GM19193 (cell line): ENCODE data around the gene ITPR1.

Experiments
- POLR2A ChIP-seq: IDR thresholded peaks from 4 replicates; pipeline ENCODE4 v1.6.1; 2011; ENCODE audit not compliant: insufficient read depth, insufficient read length; ENCODE audit errors: extremely low read depth

The ITPR1 gene

DNA sequence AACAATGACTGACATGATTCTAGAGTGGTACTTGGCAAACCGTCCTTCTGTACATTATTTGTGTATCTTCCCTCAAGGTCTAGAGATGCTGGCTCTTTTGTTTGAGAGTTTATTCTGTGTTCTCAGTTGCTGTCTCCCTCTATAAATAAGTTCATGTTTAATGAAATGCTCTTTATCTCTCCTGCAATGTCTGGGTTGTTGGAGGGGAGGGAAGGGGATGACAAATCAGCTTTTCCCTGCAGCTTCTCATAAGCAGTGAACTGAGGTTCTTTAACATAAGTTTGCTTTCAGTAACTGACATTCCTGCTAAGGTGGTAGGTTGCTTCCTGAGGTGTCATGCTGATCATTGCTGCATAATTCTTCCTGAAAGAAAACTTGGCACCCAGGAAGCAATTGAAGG, 21.8 kb downstream of the ITPR1 start:
- TF ChIP-seq POLR2A = no peak

DNA sequence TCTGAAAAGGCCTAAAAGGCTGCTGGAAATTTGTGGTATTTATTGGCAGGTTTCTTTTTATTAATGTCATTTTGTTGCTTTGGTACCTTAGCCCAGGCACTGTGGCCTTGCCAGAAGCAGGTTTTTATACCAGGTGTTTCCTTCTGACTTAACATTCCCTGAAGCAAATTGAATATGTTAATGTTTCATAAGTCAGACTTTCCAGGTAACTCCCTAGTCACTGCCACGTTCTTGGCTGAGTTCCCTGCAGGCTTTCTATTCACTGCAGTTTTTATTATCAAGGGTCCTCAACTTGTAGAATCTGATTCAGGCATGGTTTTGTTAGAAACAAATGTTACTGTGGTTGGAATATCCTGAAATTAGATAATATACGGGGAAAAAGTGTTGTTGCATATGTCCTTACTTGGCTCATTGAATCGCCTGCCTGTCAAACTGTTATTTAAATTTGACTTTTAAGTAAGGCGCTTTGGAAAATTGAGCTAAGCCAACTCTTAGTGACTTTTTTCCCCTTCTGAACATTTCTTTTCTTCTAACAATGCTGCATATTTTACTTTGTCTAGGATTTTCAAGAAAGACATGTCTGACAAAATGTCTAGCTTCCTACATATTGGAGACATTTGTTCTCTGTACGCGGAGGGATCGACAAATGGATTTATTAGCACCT, 22.9 kb downstream of the ITPR1 start:
- TF ChIP-seq POLR2A = no peak

DNA sequence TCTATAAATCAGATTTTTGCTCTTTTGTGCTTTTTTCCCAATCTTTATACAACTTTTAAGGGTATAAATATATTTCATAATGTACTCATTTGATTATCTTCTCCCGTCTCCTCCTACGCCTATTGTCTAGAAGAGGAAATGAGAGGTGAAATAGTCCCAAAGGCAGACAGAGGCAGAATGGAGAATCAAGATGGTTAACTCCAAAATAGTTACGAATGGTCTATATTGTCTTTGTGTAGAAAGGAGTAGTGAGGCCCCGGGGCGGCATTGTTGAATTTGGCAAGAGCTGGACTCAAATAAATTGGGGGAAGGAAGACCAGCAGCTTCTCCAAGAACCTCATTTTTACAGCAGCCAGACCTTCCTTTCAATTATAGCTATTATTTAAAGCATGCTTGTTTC, 23.9 kb downstream of the ITPR1 start:
- no peak for TF ChIP-seq POLR2A

DNA sequence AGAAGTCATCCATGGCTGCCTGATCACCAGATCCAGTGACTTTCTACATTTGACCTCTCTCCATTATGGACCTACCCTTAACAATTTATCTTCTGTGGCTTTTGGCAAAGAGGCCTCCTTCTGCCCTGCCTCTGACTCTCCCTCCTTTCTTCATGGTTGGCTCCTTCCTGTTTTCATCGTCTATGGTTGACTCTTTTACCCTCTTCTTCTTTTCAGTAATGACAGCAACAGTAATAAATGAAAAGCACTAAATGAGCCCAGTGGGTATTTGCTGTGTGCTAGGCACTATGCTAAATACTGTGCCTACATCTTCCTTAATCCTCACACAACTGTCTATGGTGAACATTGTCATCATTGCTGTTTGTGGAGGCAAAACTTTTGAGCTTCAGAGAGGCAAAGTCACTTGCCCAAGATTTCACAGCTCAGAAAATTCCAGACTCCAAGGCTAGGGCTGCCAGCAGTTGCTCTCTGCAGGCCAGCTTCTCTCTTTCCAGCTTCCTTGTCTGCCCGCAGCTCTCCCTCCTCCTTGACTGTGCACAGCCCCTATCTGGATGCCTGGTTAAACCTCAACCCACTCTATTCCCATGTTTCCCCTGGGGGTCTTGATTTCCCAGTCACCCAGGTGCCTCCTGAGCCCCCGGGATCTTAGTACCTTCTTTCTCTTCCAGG, 24.6 kb downstream of the ITPR1 start:
- no peak for TF ChIP-seq POLR2A

DNA sequence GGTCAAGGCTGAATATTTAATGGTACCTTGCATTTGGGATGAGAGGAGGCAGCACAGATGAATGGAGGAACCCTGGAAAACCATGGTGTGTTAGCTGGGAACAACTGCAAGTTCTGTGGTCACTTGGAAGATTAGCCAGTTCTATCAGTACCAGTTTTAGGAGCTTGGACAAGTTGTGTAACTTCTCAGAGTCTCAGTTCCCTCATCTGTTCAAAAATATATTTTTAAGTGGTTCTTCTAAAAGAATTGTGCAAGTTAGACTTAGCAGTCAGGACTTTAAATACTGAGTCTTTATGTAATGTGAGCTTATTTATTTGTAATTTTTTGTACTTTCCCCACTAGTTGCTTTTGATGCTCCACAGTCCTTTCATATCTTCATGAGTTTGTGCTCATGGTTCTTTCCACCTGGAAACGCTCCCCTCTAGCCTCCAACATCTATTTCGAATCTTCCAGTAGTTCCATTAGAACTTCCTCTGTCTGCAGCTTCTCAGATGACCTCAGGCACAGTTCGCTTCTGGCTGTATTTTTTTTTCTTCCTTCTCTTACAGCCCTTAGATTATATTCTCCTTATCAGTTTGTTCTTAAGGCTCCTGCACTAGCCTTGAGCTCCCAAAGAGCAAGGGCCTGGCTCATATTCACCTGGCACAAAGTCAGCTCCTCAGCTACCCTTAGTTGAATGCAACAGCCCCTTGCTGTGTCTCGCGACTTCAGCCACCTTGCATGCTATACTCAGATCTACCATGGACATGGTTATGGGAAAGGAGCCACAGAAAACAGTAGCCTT, 27.1 kb downstream of the ITPR1 start:
- no peak for TF ChIP-seq POLR2A

DNA sequence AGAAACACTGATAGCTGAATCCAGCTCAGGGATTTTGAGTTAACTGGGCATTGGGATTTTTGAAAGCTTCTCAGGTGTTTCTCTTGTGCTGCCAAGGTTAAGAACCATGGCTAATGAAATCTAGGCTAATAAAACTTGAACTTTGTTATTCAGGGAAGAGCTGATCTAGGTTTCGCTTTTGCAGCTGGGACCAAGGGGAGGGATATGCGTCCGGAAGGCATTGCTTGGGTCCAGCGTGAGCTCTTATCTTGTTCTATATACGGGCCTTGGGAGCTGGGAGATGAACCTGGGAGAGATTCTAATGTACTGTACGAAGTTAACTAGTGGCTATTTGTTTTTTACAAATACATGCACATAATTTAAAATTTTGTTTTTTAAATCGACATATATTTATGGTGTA, 29.8 kb downstream of the ITPR1 start:
- no peak for TF ChIP-seq POLR2A

DNA sequence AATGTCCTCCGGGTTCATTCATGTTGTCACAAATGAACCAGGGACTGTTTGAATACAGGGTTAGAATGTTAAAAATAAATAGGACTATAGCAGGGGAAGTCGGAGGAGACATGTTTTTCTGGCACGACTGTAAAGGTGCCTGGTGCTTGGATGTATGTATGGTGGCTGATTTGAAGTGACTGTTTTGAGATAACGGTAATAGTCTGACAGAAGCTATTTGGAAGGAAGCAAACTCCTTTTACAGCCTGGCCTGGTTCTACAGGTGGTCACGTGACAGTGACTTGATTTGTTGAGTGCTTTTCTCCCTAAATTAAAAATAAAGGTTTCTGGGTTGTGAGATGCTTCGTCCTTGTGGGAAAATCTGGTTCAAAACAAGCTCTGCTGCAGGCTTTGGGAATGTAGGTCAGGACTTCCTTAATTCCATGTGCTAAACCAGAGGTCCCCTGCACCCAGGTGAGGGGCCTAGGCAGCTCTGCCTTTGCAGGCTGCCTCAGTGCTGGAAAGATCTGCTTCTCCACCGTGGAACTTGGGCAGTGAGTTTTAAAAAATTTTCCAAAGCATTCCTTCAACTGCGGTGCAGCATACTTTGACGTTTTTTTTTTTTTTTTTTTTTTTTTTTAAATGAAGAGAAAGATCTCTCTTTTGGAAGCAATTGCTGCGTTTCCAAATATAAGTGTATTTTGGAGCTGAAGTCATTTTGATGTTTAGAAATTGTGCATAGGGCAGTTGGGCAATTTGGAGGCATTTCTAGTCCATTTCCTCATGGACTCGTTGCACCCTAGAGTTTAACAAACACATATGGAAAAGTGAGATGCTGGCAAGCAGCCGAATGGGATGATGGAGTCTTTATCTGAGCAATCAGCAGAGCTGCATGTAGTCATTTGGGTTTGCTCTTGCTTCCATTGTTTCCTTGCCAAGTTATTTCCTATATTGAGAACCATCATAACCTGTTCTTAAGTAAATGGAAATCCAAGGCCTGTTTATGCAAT, 30.9 kb downstream of the ITPR1 start:
- TF ChIP-seq POLR2A = no peak

DNA sequence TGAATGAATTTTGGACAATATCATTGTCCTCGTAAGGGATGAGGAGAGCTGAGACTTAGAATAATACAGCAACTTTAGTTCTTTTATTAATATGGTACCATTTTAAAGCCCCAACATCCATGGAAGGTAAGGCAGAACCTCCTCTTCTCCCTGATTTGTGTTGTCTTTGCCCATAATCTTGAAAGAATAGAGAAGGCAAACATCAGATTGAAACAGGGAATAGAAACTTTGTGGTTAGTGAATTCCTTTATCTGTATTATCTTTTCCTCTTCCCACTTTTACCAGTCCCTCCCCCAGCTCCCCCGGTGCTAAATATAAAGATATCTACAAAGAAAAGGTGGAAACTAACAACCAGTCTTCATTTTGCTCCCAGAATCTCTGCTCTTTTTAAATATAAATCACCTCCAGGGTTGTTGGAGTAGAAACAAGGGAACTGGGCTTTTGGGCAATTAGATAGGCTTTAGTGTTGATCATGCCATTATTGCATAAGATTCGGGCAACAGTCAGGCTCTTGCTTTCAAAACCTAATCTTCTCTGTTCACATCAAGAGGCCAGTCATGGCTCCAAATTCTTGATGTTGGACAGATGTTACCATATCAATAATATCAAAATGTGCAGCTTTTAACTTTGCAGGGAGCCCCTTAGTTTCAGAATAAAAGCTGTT, 32.5 kb downstream of the ITPR1 start:
- TF ChIP-seq POLR2A = no peak

DNA sequence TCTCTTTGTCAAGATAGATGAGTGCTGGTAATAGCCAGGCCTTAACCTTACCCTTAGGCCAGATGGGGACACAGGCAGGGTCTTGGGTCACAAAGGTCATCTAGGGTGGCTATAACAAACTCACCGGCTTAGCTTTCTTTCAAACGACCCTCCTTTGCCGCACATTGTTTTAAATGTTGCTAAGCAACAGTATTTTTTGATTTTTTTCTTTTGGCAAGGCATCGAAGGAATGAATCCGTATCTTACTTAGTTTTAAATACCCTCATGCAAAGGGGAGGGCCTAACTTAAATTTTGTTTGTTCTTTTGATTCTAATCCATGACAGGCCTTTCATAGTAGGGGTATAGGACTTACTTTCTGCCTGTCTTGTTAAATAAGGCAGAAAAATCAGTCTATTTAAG, 35.2 kb downstream of the ITPR1 start:
- TF ChIP-seq POLR2A = no peak

DNA sequence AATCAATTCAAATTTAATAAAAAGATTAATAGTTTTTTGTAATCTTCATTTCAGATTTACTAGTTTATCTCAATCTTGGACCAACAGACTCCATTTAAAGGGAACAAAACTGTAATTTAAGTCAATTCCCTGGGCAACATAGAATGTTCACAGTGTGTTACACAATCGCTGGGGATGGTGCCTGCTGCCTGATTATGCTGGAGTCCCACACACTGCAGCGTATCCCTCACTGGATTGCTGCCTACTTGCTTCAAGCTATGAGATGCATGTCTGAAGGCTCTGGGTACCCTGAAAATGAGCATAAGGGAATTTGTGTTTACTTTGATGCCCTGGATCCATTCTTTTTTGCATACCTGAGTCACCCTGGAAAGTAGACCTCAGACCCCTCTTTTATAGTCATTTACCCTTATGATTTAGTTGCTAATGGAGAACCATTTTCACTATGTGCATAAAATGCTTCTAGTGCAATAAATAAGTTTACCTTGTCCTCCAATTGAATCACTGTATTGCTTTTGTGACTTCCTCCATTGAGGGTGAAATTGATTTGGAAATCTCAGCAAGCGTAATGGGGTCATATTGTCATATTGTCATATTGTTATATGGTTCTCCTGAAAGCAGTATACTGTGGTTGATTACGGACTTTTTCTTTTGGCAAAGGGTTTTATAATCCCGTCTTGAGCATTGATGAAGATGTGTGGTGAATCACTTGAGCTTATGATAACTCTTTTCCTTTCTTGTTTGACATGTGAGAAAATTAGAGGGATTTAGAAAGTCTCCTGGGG, 35.9 kb downstream of the ITPR1 start:
- no peak for TF ChIP-seq POLR2A

DNA sequence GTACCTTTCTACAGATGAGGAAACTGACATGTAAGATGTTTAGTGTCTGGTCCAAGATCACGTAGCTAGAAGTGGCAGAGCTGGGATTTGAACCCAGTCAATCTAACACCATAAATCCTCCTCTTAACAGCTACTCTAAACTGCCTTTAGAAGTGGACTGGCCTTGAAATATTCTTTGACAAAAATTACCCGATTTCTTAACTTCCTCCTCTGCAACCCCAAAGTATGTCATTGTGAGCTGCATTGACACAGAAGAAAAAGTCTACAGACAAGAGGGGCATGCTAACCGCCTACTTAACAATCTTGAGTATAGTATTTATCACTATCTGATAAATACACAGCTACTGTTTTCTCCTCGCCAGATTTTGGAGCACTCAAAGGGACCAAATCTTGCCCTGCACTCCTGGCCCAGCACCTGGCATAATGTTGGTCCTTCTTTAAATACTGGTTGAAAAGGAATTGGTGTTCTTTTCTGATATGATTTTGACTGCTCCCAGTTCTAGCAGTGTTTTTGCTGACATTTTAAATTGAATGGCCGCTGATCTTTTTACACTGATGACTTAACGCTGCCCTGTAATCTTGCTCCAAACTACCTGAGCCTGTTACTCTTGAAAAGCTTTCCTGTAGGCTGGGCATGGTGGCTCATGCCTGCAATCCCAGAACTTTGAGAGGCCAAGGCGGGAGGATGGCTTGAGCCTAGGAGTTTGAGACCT, 36.9 kb downstream of the ITPR1 start:
- TF ChIP-seq POLR2A = no peak

DNA sequence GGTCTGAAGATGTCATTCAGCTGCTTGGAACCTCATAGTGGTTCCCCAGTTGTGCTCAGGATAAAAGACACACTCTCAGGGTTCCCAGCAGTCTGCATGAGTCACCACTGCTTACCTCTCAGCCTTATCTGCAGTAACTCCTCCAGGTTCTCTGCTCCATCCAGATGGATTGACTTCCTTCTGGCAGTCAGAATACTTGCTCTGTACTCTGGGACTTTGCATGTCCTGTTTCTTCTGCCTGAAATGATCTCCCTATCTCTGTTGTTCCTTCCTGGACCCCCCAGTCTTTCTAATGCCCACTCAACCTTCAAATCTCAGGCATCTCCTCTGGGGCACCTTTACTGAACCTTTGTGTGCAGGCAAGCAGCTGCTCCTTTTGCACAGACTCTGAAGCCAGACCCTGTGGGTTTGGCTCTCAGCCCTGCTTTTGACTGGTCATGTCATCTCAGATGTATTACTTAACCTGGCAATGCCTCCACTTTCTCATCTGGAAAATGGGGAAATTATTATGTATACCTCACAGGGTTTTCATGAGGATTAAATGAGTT, 38.4 kb downstream of the ITPR1 start:
- TF ChIP-seq POLR2A = no peak
